ENCODE measurements around the gene CAPN13.

The CAPN13 gene

GRCh38 chr2:30690126-30690561, 117.1 kb downstream of the CAPN13 start:
- TF ChIP-seq, protein P1, sequence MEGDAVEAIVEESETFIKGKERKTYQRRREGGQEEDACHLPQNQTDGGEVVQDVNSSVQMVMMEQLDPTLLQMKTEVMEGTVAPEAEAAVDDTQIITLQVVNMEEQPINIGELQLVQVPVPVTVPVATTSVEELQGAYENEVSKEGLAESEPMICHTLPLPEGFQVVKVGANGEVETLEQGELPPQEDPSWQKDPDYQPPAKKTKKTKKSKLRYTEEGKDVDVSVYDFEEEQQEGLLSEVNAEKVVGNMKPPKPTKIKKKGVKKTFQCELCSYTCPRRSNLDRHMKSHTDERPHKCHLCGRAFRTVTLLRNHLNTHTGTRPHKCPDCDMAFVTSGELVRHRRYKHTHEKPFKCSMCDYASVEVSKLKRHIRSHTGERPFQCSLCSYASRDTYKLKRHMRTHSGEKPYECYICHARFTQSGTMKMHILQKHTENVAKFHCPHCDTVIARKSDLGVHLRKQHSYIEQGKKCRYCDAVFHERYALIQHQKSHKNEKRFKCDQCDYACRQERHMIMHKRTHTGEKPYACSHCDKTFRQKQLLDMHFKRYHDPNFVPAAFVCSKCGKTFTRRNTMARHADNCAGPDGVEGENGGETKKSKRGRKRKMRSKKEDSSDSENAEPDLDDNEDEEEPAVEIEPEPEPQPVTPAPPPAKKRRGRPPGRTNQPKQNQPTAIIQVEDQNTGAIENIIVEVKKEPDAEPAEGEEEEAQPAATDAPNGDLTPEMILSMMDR (IDR thresholded peaks at IDR 0.05; ENCODE audit: low read length, missing control alignments): no peak
- no peak for DNase-seq (ENCODE audit: low read depth)
- H3K4me3 ChIP-seq (replicated peaks; ENCODE audit: low read depth, low read length): no peak overlapping the region

- TF ChIP-seq, protein P1 (IDR thresholded peaks at IDR 0.05; ENCODE audit: low read length, missing control alignments): no peak
- H3K4me3 ChIP-seq (replicated peaks; ENCODE audit: low read depth, low read length): no peak overlapping the region
- DNase-seq (ENCODE audit: low read depth): no peak
Observed at GRCh38 chr2:30689496-30690125, 117.6 kb downstream of the CAPN13 start.

GRCh38 chr2:30688956-30689401, 118.3 kb downstream of the CAPN13 start:
- DNase-seq (ENCODE audit: low read depth): no peak
- TF ChIP-seq, protein P1 (IDR thresholded peaks at IDR 0.05; ENCODE audit: low read length, missing control alignments): no peak
- H3K4me3 ChIP-seq (replicated peaks; ENCODE audit: low read depth, low read length): no peak overlapping the region

- DNase-seq (ENCODE audit: low read depth): no peak
- TF ChIP-seq, protein P1 (IDR thresholded peaks at IDR 0.05; ENCODE audit: low read length, missing control alignments): no peak
- H3K4me3 ChIP-seq (replicated peaks; ENCODE audit: low read depth, low read length): no peak overlapping the region
Observed at GRCh38 chr2:30686669-30687068, 120.6 kb downstream of the CAPN13 start.

DNA sequence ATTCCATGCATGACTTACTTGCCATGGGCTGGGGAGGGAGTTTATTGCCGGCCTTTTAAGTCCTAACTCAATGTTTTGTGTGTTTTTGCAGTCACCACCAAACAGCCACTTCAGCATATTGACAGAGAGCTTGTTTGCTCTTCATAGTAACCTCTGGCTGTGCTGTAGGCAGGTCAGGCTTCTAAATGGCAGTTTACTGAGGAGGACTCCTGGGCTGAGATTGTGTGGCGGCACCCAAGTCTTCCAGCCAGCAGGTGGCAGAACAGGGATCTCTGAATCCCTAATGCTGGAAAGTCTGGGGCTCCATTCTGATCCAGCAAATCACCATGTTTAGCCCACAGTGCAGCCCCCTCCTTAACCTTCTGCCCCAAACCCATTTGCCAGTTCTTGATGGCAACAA, 121.2 kb downstream of the CAPN13 start:
- DNase-seq (ENCODE audit: low read depth): no peak
- TF ChIP-seq, protein P1 (IDR thresholded peaks at IDR 0.05; ENCODE audit: low read length, missing control alignments): peak; percentile 19
- no peak overlapping the region for H3K4me3 ChIP-seq (replicated peaks; ENCODE audit: low read depth, low read length)

GRCh38 chr2:30684996-30685395, 122.2 kb downstream of the CAPN13 start:
- TF ChIP-seq, protein P1 (IDR thresholded peaks at IDR 0.05; ENCODE audit: low read length, missing control alignments): no peak
- no peak overlapping the region for H3K4me3 ChIP-seq (replicated peaks; ENCODE audit: low read depth, low read length)
- DNase-seq (ENCODE audit: low read depth): no peak

DNA sequence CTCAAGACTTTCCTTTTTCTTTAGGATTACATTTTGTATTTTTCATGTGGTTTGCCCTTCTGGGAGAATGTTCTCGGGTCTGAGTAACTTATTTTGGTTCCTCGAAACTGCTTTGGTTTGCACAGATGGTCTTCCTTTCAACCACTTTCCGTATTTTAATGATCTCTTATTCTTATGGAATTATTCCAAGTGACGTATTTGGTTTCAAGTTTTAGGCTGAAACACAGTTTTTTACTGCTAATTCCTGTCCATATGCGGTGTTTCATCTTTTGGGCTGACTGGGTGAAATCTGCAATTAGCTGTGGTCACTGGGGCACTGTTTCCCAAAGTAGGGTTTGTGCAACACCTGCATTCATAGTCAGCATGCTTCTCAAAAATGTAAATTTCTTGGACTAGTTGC, 122.7 kb downstream of the CAPN13 start:
- TF ChIP-seq, protein P1 (IDR thresholded peaks at IDR 0.05; ENCODE audit: low read length, missing control alignments): no peak
- no peak for DNase-seq (ENCODE audit: low read depth)
- H3K4me3 ChIP-seq (replicated peaks; ENCODE audit: low read depth, low read length): no peak overlapping the region

Data from fibroblast of pulmonary artery (primary cell).